ENCODE results near the gene AUTS2.

GRCh38 chr7:70533614-70534013, 935.3 kb downstream of the AUTS2 start:
- TF ChIP-seq POLR2AphosphoS5 (IDR thresholded peaks at IDR 0.05; ENCODE audit: low read depth, low read length), result no peak
- TF ChIP-seq POLR2A (IDR thresholded peaks at IDR 0.05; ENCODE audit: control extremely low read depth in 1 of 2, low read depth in 2 of 2, low read length in 2 of 2), result no peak
- no peak for TF ChIP-seq EZH2 (IDR thresholded peaks at IDR 0.05; ENCODE audit: low read depth, low read length, severe bottlenecking)
- no peak for TF ChIP-seq CTCF (IDR thresholded peaks at IDR 0.05; ENCODE audit: control extremely low read depth in 1 of 3, insufficient read depth in 1 of 3, low read depth in 1 of 3, low read length in 3 of 3)
- TF ChIP-seq GABPA (IDR thresholded peaks at IDR 0.05; ENCODE audit: borderline replicate concordance, insufficient read depth, low read length), result no peak
- no peak for TF ChIP-seq YY1 (IDR thresholded peaks at IDR 0.05; ENCODE audit: low read depth, low read length)
- no peak for TF ChIP-seq CREB1 (IDR thresholded peaks at IDR 0.05)
- no peak for TF ChIP-seq CBX5 (IDR thresholded peaks at IDR 0.05; ENCODE audit: low read depth, low read length)
- TF ChIP-seq SP4 (IDR thresholded peaks at IDR 0.05; ENCODE audit: low read length), result no peak
